Esophagus squamous epithelium (tissue), 4 donors: ENCODE results near the gene RGS14.

ENCODE experiments used
- CTCF ChIP-seq, 6 experiments: fragments of 450-650 bp in 4 of 6; fragments of 200-600 bp in 2 of 6; sonication (generic) in 2 of 6; IDR thresholded peaks; one replicate each; pipeline ENCODE4 v1.5.1; 2016 to 2019; ENCODE audit warnings: antibody characterized with exemption in 6 of 6, mild to moderate bottlenecking in 4 of 6, moderate library complexity in 4 of 6
- POLR2A ChIP-seq, 4 donors: fragments of 450-650 bp; IDR thresholded peaks; one replicate each; pipeline ENCODE4 v1.6.1; 2017; ENCODE audit warnings: antibody characterized with exemption in 4 of 4, mild to moderate bottlenecking in 4 of 4, moderate library complexity in 3 of 4

GRCh38 chr5:177330991-177331842 lies 26.5 kb upstream of the RGS14 start:
- TF ChIP-seq CTCF (IDR thresholded peaks at IDR 0.05), result no peak
- TF ChIP-seq POLR2A (IDR thresholded peaks at IDR 0.05), result no peak
